GM03348 (cell line): ENCODE data around the gene HMGN5.

Experiments used
- DNase-seq: peaks from one replicate; pipeline ENCODE4 v3.0.0; 2012; ENCODE audit warnings: low spot score

The HMGN5 gene

DNA sequence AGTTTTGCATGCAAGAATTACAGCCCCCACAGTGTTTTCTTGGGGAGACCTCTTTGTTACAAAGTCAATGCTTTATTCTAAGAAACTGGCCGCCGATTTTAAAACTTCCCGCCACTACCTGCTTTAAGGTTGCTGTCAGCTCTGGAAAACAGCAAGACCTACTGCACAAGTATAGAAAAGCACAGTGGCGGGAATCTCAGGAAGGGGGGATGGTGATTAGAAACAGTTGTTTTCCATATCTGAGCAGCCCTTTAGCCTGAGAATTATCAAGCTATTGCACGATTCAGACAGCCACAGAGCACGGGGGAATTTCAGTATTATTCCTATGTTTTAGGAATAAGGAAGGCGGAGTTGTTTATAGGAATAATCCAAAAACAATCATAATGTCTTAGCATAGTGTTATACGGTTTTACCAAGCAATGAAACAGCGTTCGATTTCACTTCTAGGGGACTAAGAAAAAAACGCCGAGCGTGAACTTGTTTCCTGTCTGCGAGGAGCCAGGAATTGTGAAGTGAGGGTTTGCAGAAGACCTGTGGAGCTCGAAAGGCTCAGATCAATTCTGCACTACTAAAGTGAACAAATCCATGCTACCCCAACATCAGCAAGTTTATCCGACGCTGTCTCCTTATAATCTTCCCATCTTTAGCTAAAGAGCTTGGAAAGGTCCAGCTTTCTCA is 81.3 kb downstream of the HMGN5 start:
- no peak for DNase-seq

DNA sequence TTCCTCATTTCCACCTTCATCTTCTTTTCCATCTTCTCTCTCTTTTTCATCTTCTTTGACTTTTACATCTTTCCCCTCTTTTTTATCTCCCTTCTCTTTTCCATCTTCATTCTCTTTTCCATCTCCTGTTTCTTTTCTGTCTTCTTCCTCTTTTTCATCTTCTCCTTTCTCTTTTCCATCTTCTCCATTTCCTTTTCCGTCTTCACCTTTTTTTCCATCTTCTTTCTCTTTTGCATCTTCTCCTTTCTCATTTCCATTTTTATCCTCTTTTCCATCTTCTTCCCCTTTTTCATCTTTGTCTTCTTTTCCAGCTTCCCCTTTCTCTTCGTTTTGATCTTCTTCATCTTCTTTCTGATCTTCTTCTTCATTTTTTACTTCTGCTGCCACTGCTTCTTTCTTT is 87.0 kb downstream of the HMGN5 start:
- DNase-seq: no peak

DNA sequence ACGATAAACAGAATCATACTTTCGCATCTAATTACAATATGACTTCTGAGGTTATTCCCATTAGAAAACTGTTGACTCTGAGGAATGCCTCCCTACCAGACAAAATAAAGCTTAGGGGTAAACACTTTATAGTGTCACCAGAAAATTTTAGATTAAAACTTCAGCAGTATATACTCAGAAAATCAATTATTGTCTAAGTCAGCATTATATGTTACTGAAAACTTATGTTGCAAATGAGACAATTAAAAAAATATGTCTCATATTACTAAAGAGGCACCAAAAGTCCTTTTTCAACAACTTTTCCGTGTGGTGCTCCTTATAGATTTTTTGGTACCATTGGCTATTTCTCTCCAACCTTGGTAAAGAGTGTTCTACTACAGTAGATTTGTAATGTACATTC is 91.4 kb downstream of the HMGN5 start:
- DNase-seq: no peak

DNA sequence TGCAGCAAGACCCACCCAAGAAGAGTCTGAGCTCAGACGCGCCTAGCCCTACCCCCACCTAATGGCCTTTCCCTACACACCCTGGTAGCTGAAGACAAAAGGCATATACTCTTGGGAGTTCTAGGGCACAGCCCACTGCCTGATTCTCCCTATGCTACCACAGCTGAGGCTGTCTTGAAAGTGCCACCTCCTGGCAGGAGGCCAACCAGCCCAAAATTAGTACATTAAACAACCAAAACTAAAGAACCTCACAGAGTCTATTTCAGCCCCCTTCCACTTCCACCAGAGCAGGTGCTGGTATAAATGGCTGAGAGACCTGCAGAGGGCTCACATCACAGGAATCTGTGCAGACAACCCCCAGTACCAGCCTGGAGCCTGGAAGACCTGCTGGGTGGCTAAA is 119.1 kb downstream of the HMGN5 start:
- DNase-seq: no peak
